ENCODE data around the gene HTD2. TPM values are rescaled to one million over a fixed set of nuclear protein-coding genes. Genes with fewer than 3 reads are reported as not detected.
A peak's percentile ranks its signal among the peaks of the same experiment; 100 is the strongest.

HTD2 gene
- total RNA-seq, 2 donors from 2014 or later = 12.1 to 14.7 TPM

- DNase-seq (ENCODE audit: low spot score) = no peak
- Histone ChIP-seq H3K4me3 (no peak overlapping the region), H3K9me3 (no peaks in the 10 kb centered on the region), H3K36me3 (peaks cover 26% of the 10 kb centered on the region), H3K27ac (no peak overlapping the region), H3K27me3 (no peaks in the 10 kb centered on the region), H3K4me1 (peaks cover 0 to 10% of the 10 kb centered on the region in 2 donors)
- TF ChIP-seq CTCF (IDR thresholded peaks at IDR 0.05) = no peak
Measured at GRCh38 chr3:58321791-58322190, 15.5 kb downstream of the HTD2 start.

- Histone ChIP-seq H3K4me3 (no peak overlapping the region), H3K9me3 (no peaks in the 10 kb centered on the region), H3K27ac (no peak overlapping the region), H3K36me3 (peaks cover 16% of the 10 kb centered on the region), H3K4me1 (peaks cover 0 to 10% of the 10 kb centered on the region in 2 donors), H3K27me3 (no peaks in the 10 kb centered on the region)
- no peak for DNase-seq (ENCODE audit: low spot score)
- no peak for TF ChIP-seq CTCF (IDR thresholded peaks at IDR 0.05)
Measured at GRCh38 chr3:58322793-58323192, 16.5 kb downstream of the HTD2 start.

- no peak for DNase-seq (ENCODE audit: low spot score)
- no peak for TF ChIP-seq CTCF (IDR thresholded peaks at IDR 0.05)
- H3K36me3 ChIP-seq = peaks cover 6% of the 10 kb centered on the region
- no peaks in the 10 kb centered on the region for H3K27me3 ChIP-seq
- peaks cover 0 to 10% of the 10 kb centered on the region in 2 donors for H3K4me1 ChIP-seq
- no peak overlapping the region for H3K4me3 ChIP-seq
- no peaks in the 10 kb centered on the region for H3K9me3 ChIP-seq
- H3K27ac ChIP-seq = no peak overlapping the region
Measured at GRCh38 chr3:58323529-58324390, 17.4 kb downstream of the HTD2 start.

- TF ChIP-seq CTCF (IDR thresholded peaks at IDR 0.05) = no peak
- peaks cover 0 to 10% of the 10 kb centered on the region in 2 donors for H3K4me1 ChIP-seq
- no peaks in the 10 kb centered on the region for H3K9me3 ChIP-seq
- no peaks in the 10 kb centered on the region for H3K27me3 ChIP-seq
- DNase-seq (ENCODE audit: low spot score) = no peak
- peak overlapping the region; percentile 23 to 30 for H3K27ac ChIP-seq
- no peak overlapping the region for H3K4me3 ChIP-seq
- H3K36me3 ChIP-seq = no peaks in the 10 kb centered on the region
Measured at GRCh38 chr3:58324391-58325390, 18.4 kb downstream of the HTD2 start.

- H3K36me3 ChIP-seq = no peaks in the 10 kb centered on the region
- no peak for TF ChIP-seq CTCF (IDR thresholded peaks at IDR 0.05)
Measured at GRCh38 chr3:58325525-58325992, 19.2 kb downstream of the HTD2 start.

More at GRCh38 chr3:58325525-58325992, 19.2 kb downstream of the HTD2 start:
- H3K27me3 ChIP-seq = no peaks in the 10 kb centered on the region
- H3K4me1 ChIP-seq = peaks cover 0 to 10% of the 10 kb centered on the region in 2 donors
- DNase-seq (ENCODE audit: low spot score) = no peak
- no peak overlapping the region for H3K4me3 ChIP-seq
- H3K27ac ChIP-seq = peak overlapping the region; percentile 23 to 30
- no peaks in the 10 kb centered on the region for H3K9me3 ChIP-seq
